HepG2 (cell line): ENCODE measurements around the gene MKX. TPM values are rescaled to one million over a fixed set of nuclear protein-coding genes. Genes with fewer than 3 reads are reported as not detected.

Source experiments
- ATAC-seq: fragments of 200-7000 bp; cut with Tn5 transposase; 3 replicates; pipeline ENCODE4 v1.9.1; 2020; ENCODE audit warnings: mild to moderate bottlenecking, moderate library complexity
- BruUV-seq: library from RNA; stranded (reverse); fragments of 400-500 nt; replicated peaks from 2 replicates; lab custom pipeline; 2021; lab: Mats Ljungman, UMichigan
- CTCF ChIA-PET: fragments of 300-600 bp; formaldehyde crosslinking; extraction: SDS; loops from one replicate; lab custom pipeline; 2021; ENCODE audit warnings: low total read pairs, inconsistent platforms, low intra/inter-chr PET ratio; lab: Yijun Ruan, JAX
- POLR2A ChIA-PET: fragments of 350-600 bp; sonication (Branson Sonifier 250); formaldehyde crosslinking; loops from one replicate; lab custom pipeline; 2020; ENCODE audit warnings: antibody characterized with exemption, inconsistent platforms; lab: Yijun Ruan, JAX
- DNase-seq: peaks from one replicate; pipeline ENCODE4 v3.0.0-alpha.2; 2015; ENCODE audit warnings: low spot score
- FAIRE-seq: peaks from 3 replicates; lab custom pipeline; 2011; peaks lifted over from hg19 to GRCh38; lab: Jason Lieb, UNC
- H2AFZ ChIP-seq: one replicate; pipeline ENCODE4 v1.6.1; 2011; ENCODE audit warnings: low read length, inconsistent platforms
- H3K27ac ChIP-seq: fragments of 300-600 bp; 3 replicates; pipeline ENCODE4 v1.8.0; 2011; ENCODE audit warnings: mixed run types, mild to moderate bottlenecking, mixed read lengths, low read length, inconsistent platforms; ENCODE audit not compliant: insufficient read depth; ENCODE audit errors: extremely low read length
- H3K27me3 ChIP-seq, 2 experiments: fragments of 200-600 bp in 1 of 2; 2 replicates in 1 of 2; 3 replicates in 1 of 2; pipeline versions ENCODE4 v1.6.0 to v1.8.0; 2011; ENCODE audit warnings: low read length in 2 of 2, mild to moderate bottlenecking in 2 of 2, moderate library complexity in 2 of 2, inconsistent platforms in 1 of 2; ENCODE audit not compliant: insufficient read depth in 2 of 2, control insufficient read depth in 1 of 2
- H3K36me3 ChIP-seq, 2 experiments: fragments of 200-600 bp in 1 of 2; replicated peaks in 1 of 2; 2 replicates in 1 of 2; 3 replicates in 1 of 2; pipeline versions ENCODE4 v1.5.1 to v1.8.0; 2011; ENCODE audit warnings: low read length in 2 of 2, inconsistent platforms in 1 of 2; ENCODE audit not compliant: insufficient read depth in 2 of 2, control insufficient read depth in 1 of 2
- H3K4me1 ChIP-seq: 2 replicates; pipeline ENCODE4 v1.5.1; 2012; ENCODE audit warnings: low read length, inconsistent platforms; ENCODE audit not compliant: insufficient read depth
- H3K4me2 ChIP-seq: 2 replicates; pipeline ENCODE4 v1.6.0; 2011; ENCODE audit warnings: low read depth, low read length, inconsistent platforms
- H3K4me3 ChIP-seq, 3 experiments: fragments of 200-600 bp in 1 of 3; sonication (generic), shearing (Covaris generic) in 1 of 3; replicated peaks in 1 of 3; 2 replicates each; pipeline ENCODE4 v1.5.1; 2011 to 2016; ENCODE audit warnings: low read length in 3 of 3, inconsistent platforms in 2 of 3, low read depth in 2 of 3, mild to moderate bottlenecking in 2 of 3, control low read depth in 1 of 3, mixed read lengths in 1 of 3; ENCODE audit not compliant: insufficient read depth in 1 of 3
- H3K79me2 ChIP-seq: one replicate; pipeline ENCODE4 v1.6.1; 2011; ENCODE audit warnings: low read length, inconsistent platforms; ENCODE audit not compliant: insufficient read depth
- H3K9ac ChIP-seq: 2 replicates; pipeline ENCODE4 v1.6.0; 2011; ENCODE audit warnings: mild to moderate bottlenecking, low read depth, low read length, inconsistent platforms; ENCODE audit not compliant: insufficient read depth
- H3K9me3 ChIP-seq: 2 replicates; pipeline ENCODE4 v1.5.1; 2012; ENCODE audit warnings: mild to moderate bottlenecking, low read length
- H4K20me1 ChIP-seq: 2 replicates; pipeline ENCODE4 v1.6.0; 2011; ENCODE audit warnings: inconsistent platforms, mild to moderate bottlenecking, low read length, moderate library complexity; ENCODE audit not compliant: insufficient read depth
- CCDC6 ChIP-seq: sonication (generic); formaldehyde crosslinking; IDR thresholded peaks from 2 replicates; pipeline ENCODE4 v1.8.1; 2022; ENCODE audit warnings: mild to moderate bottlenecking, missing genetic modification reagents, moderate library complexity
- FOXC1 ChIP-seq: sonication (generic); formaldehyde crosslinking; IDR thresholded peaks from 2 replicates; pipeline ENCODE4 v1.8.0; 2022; ENCODE audit warnings: mild to moderate bottlenecking, missing genetic modification reagents, borderline replicate concordance
- GTF3A ChIP-seq: sonication (generic); formaldehyde crosslinking; conservative IDR thresholded peaks from 2 replicates; pipeline ENCODE4 v1.4.0; 2020; ENCODE audit warnings: mild to moderate bottlenecking, missing genetic modification reagents
- HOXA3 ChIP-seq: sonication (generic); formaldehyde crosslinking; IDR thresholded peaks from 2 replicates; pipeline ENCODE4 v1.5.0; 2020; ENCODE audit warnings: missing genetic modification reagents
- IKZF1 ChIP-seq: fragments of 450-650 bp; IDR thresholded peaks from 2 replicates; pipeline ENCODE4 v1.7.1; 2016
- NFE2L1 ChIP-seq: sonication (generic); formaldehyde crosslinking; IDR thresholded peaks from 2 replicates; pipeline ENCODE4 v1.4.0; 2020; ENCODE audit warnings: missing genetic modification reagents, mild to moderate bottlenecking, borderline replicate concordance
- ZNF776 ChIP-seq: sonication (generic); formaldehyde crosslinking; IDR thresholded peaks from 2 replicates; pipeline ENCODE4 v1.4.0; 2020; ENCODE audit warnings: mild to moderate bottlenecking, missing genetic modification reagents
- ZNF878 ChIP-seq: sonication (generic); formaldehyde crosslinking; IDR thresholded peaks from 2 replicates; pipeline ENCODE4 v1.8.1; 2023; ENCODE audit warnings: mild to moderate bottlenecking, missing genetic modification reagents, moderate library complexity
- ZXDC ChIP-seq: sonication (generic); formaldehyde crosslinking; IDR thresholded peaks from 2 replicates; pipeline ENCODE4 v1.5.0; 2020; ENCODE audit warnings: mild to moderate bottlenecking, missing genetic modification reagents
- WGBS: methylation state at CpG from one replicate; pipeline ENCODE4 v1.1.6; 2017; ENCODE audit warnings: low lambda C conversion rate; 5-methylcytosine and 5-hydroxymethylcytosine counted together
- in situ Hi-C: cut with HindIII; loops from 2 replicates; pipeline ENCODE4 v1.10.0; 2017; ENCODE audit warnings: low pct_unique_long_range_greater_than_20kb; ENCODE audit not compliant: extremely low pct_ligation_motif_present
- intact Hi-C: fragments of 100-400 bp; cut with micrococcal nuclease; formaldehyde crosslinking; loops from one replicate; pipeline ENCODE4 v1.10.0; 2022; ENCODE audit not compliant: unreplicated experiment
- polyA plus RNA-seq, 8 experiments: library from polyadenylated mRNA; depleted of rRNA in 3 of 8; stranded (reverse) in 7 of 8; unstranded in 1 of 8; fragments of >200 nt; fragmentation: Illumina TruSeq in 4 of 8; extraction: Trizol in 4 of 8; gene quantifications; 2 replicates each; pipeline versions ENCODE4 v1.2.1 to v1.2.3, GENCODE V29; 2011 to 2016; ENCODE audit warnings: low read depth in 4 of 8, missing spikeins in 1 of 8, mixed read lengths in 1 of 8; ENCODE audit not compliant: insufficient read depth in 1 of 8
- total RNA-seq, 5 experiments: library from RNA; depleted of rRNA; stranded (reverse); fragments of >200 nt; fragmentation: Illumina TruSeq; extraction: Trizol; gene quantifications; 2 replicates each; pipeline ENCODE4 v1.2.3, GENCODE V29; 2016; ENCODE audit warnings: low read depth in 1 of 5
- TF ChIP-seq, protein P1 (sequence below): sonication (generic); formaldehyde crosslinking; IDR thresholded peaks from 2 replicates; pipeline ENCODE4 v1.4.0; 2020; ENCODE audit warnings: missing genetic modification reagents

MKX gene
- total and polyA plus RNA-seq, 2 of the 13 experiments (the other 11 are each of a cell fraction or from before 2014, with no cell fraction given) = not detected

- intact Hi-C loops (loop anchor here (10.0 kb wide), 1 partner anchor 1038 kb away; no protein-coding TSS in a partner anchor), in situ Hi-C loops (loop anchor here (25.0 kb wide), 1 partner anchor 651 kb away; no protein-coding TSS in a partner anchor)
- WGBS = 2% methylated on average over 1 of the region's 1 CpG
- ChIA-PET CTCF (no interaction called here), POLR2A (no interaction called here)
- no peaks in the 10 kb centered on the region for H3K4me1 ChIP-seq
- no peak overlapping the region for H2AFZ ChIP-seq
- H3K4me2 ChIP-seq = no peak overlapping the region
- ATAC-seq = no peak
- no peaks in the 10 kb centered on the region for H4K20me1 ChIP-seq
- no peak for DNase-seq
- H3K4me3 ChIP-seq = no peak overlapping the region
- no peaks in the 10 kb centered on the region for H3K9me3 ChIP-seq
- H3K27ac ChIP-seq = no peak overlapping the region
- H3K36me3 ChIP-seq = no peaks in the 10 kb centered on the region
- BruUV-seq = no TSS peak
- no peak for FAIRE-seq
- no peak overlapping the region for H3K9ac ChIP-seq
- TF ChIP-seq ZNF776 (no peak), HOXA3 (no peak), ZXDC (CRISPR knock-in tag) (no peak), GTF3A (CRISPR knock-in tag) (no peak), IKZF1 (no peak), CCDC6 (CRISPR knock-in tag) (no peak), ZNF878 (CRISPR knock-in tag) (no peak), FOXC1 (no peak), NFE2L1 (CRISPR knock-in tag) (no peak)
- TF ChIP-seq, protein P1, sequence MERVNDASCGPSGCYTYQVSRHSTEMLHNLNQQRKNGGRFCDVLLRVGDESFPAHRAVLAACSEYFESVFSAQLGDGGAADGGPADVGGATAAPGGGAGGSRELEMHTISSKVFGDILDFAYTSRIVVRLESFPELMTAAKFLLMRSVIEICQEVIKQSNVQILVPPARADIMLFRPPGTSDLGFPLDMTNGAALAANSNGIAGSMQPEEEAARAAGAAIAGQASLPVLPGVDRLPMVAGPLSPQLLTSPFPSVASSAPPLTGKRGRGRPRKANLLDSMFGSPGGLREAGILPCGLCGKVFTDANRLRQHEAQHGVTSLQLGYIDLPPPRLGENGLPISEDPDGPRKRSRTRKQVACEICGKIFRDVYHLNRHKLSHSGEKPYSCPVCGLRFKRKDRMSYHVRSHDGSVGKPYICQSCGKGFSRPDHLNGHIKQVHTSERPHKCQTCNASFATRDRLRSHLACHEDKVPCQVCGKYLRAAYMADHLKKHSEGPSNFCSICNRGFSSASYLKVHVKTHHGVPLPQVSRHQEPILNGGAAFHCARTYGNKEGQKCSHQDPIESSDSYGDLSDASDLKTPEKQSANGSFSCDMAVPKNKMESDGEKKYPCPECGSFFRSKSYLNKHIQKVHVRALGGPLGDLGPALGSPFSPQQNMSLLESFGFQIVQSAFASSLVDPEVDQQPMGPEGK (CRISPR knock-in tag) = no peak
- peaks cover 0 to 2% of the 10 kb centered on the region in 2 experiments; a peak in 2 of 5 replicates for H3K27me3 ChIP-seq
- H3K79me2 ChIP-seq = no peaks in the 10 kb centered on the region
Observed at GRCh38 chr10:27736396-27736795, 9.2 kb downstream of the MKX start.
